ENCODE data around the gene BRSK2. TPM values are rescaled to one million over a fixed set of nuclear protein-coding genes. Genes with fewer than 3 reads are reported as not detected.

BRSK2 gene
- total RNA-seq, 1 donor from 2014 or later: 0.41 TPM

Other genes starting within 250 kb of the BRSK2 start
- gene MUC5AC, start 232.0 kb upstream of the BRSK2 start, total RNA-seq: not detected
- 159 TPM for gene MUC5B, start 166.9 kb upstream of the BRSK2 start, total RNA-seq
- 32.7 TPM for gene TOLLIP, start 80.3 kb upstream of the BRSK2 start, total RNA-seq
- gene MOB2, start 96.8 kb downstream of the BRSK2 start, total RNA-seq: 27.1 TPM
- gene DUSP8, start 182.3 kb downstream of the BRSK2 start, total RNA-seq: 4.5 TPM
- not detected for gene KRTAP5-1, start 195.3 kb downstream of the BRSK2 start, total RNA-seq
- not detected for gene KRTAP5-2, start 208.4 kb downstream of the BRSK2 start, total RNA-seq
- not detected for gene KRTAP5-3, start 218.5 kb downstream of the BRSK2 start, total RNA-seq
- gene KRTAP5-4, start 232.2 kb downstream of the BRSK2 start, total RNA-seq: not detected
- gene KRTAP5-5, start 239.8 kb downstream of the BRSK2 start, total RNA-seq: not detected